ENCODE data around the gene PCSK4.
A peak's percentile ranks its signal among the peaks of the same experiment; 100 is the strongest.

Gene PCSK4

GRCh38 chr19:1467215-1467489, 23.0 kb downstream of the PCSK4 start:
- no peak for TF ChIP-seq CTCF (IDR thresholded peaks at IDR 0.05; ENCODE audit: control extremely low read depth, extremely low read depth, low read depth, missing control alignments)
- CTCF ChIA-PET: interaction anchor here (0.7 to 2.0 kb wide), 4 partner anchors 9 to 22 kb away, joined by 3 to 6 read pairs (median 4); no protein-coding TSS in a partner anchor
- DNase-seq (ENCODE audit: extremely low spot score): no peak
- POLR2A ChIA-PET: no interaction called here

DNA sequence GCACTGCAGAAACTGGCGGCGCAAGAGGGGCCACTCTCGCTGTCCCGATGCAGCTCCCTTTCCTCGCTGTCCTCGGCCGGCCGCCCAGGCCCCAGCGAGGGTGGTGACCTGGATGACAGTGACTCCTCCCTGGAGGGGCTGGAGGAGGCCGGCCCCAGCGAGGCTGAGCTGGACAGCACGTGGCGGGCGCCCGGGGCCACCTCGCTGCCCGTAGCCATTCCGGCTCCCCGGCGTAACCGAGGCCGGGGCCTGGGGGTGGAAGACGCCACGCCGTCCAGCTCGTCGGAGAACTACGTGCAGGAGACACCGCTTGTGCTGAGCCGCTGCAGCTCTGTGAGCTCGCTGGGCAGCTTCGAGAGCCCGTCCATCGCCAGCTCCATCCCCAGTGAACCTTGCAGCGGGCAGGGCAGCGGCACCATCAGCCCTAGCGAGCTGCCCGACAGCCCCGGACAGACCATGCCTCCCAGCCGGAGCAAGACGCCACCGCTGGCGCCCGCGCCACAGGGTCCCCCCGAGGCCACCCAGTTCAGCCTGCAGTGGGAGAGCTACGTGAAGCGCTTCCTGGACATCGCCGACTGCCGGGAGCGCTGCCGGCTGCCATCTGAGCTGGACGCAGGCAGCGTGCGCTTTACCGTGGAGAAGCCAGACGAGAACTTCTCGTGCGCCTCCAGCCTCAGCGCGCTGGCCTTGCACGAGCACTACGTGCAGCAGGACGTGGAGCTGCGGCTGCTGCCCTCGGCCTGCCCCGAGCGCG, 23.5 kb downstream of the PCSK4 start:
- TF ChIP-seq CTCF (IDR thresholded peaks at IDR 0.05; ENCODE audit: control extremely low read depth, extremely low read depth, low read depth, missing control alignments): no peak
- no peak for DNase-seq (ENCODE audit: extremely low spot score)
- ChIA-PET POLR2A (no interaction called here), CTCF (interaction anchor here (1.2 to 2.0 kb wide), 3 partner anchors 11 to 22 kb away, joined by 3 to 6 read pairs (median 6); no protein-coding TSS in a partner anchor)

- ChIA-PET CTCF (interaction anchor here (1.2 to 2.0 kb wide), 3 partner anchors 11 to 21 kb away, joined by 3 to 6 read pairs (median 6); no protein-coding TSS in a partner anchor), POLR2A (no interaction called here)
- no peak for DNase-seq (ENCODE audit: extremely low spot score)
- no peak for TF ChIP-seq CTCF (IDR thresholded peaks at IDR 0.05; ENCODE audit: control extremely low read depth, extremely low read depth, low read depth, missing control alignments)
These were observed 24.1 kb downstream of the PCSK4 start for GRCh38 chr19:1466018-1466460.

- TF ChIP-seq CTCF (IDR thresholded peaks at IDR 0.05; ENCODE audit: control extremely low read depth, extremely low read depth, low read depth, missing control alignments): peak; percentile 45
- no peak for DNase-seq (ENCODE audit: extremely low spot score)
- CTCF ChIA-PET: interaction anchor here (1.7 to 2.0 kb wide), 2 partner anchors 10 to 20 kb away, joined by 6 read pairs; no protein-coding TSS in a partner anchor
- POLR2A ChIA-PET: no interaction called here
These were observed 24.7 kb downstream of the PCSK4 start for GRCh38 chr19:1465191-1466016.

GRCh38 chr19:1461862-1462261, 28.3 kb downstream of the PCSK4 start:
- CTCF ChIA-PET: no interaction called here
- POLR2A ChIA-PET: interaction anchor here (0.7 kb wide), 1 partner anchor 15 kb away, joined by 3 read pairs; no protein-coding TSS in a partner anchor
- DNase-seq (ENCODE audit: extremely low spot score): no peak
- TF ChIP-seq CTCF (IDR thresholded peaks at IDR 0.05; ENCODE audit: control extremely low read depth, extremely low read depth, low read depth, missing control alignments): no peak

DNA sequence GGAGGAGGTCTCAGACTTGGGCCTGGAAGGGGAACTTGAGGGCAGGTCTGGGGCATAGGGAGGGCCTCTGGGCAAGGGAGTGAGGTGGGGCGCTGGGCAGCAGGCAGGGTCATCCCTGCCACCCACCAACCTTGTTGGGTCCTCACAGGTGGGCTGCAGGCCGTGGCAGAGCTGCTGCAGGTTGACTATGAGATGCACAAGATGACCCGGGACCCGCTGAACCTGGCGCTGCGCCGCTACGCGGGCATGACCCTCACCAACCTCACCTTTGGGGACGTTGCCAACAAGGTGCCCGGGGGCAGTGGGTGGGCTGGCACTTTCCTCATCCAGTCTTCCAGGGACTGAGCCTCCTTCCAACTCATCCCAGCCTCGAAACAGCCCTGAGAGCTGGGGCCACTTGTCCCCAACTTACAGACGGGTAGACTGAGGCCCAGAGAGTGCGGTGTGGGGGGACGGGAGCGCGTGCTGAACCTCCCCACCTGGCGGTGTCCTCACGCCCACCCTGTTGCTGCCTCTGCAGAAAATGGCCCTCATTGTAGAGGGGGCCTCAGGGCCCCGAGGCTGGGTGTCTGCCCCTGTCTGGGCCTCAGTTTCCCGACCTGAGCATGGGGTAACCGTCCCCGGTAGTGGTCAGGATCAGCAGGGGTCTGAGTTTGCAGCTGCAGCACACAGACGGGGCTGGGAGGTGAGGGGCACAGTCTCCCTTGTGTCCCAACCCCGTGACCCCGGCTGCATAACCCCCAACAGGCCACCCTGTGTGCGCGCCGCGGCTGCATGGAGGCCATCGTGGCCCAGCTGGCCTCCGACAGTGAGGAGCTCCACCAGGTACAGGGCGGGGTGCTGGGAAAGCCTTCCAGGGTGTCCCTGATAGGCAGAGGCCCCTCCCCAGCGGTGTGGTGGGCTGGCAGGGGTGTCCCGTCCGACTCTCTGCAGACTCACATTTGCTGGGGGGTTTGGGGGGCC, 29.8 kb downstream of the PCSK4 start:
- POLR2A ChIA-PET: no interaction called here

More for the DNA sequence above, 29.8 kb downstream of the PCSK4 start:
- DNase-seq (ENCODE audit: extremely low spot score): no peak
- no peak for TF ChIP-seq CTCF (IDR thresholded peaks at IDR 0.05; ENCODE audit: control extremely low read depth, extremely low read depth, low read depth, missing control alignments)
- CTCF ChIA-PET: no interaction called here
